Thyroid gland (tissue), 4 donors: Measurements from ENCODE around the gene POLK.

ENCODE experiments used
- CTCF ChIP-seq, 6 experiments: fragments of 200-600 bp in 3 of 6; fragments of 450-650 bp in 3 of 6; sonication (generic) in 3 of 6; IDR thresholded peaks; one replicate each; pipeline ENCODE4 v1.5.1; 2016 to 2019; ENCODE audit warnings: antibody characterized with exemption in 6 of 6, mild to moderate bottlenecking in 2 of 6, inconsistent platforms in 1 of 6, moderate library complexity in 1 of 6
- POLR2A ChIP-seq, 2 donors: fragments of 450-650 bp; IDR thresholded peaks; one replicate each; pipeline ENCODE4 v1.6.1; 2017; ENCODE audit warnings: antibody characterized with exemption in 2 of 2, mild to moderate bottlenecking in 2 of 2, moderate library complexity in 1 of 2

DNA sequence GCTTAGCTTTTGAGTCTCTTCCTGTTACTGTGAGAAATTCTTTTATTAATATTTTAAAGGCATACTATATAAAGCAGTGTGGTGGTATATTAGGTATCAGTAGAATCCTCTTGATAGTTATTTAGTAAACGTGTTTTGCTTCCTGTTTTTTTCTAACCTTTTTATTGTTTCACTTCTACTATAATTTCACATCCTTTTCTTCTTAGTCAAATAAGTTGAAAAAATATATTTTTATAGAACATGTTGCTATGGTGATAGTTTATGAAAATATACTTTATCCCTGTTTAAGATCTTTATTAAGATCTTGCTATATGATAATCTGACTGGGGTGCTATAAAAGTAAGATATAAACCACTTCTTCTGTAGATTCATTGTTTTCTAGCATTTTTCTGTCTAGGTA is 2.1 kb downstream of the POLK start:
- TF ChIP-seq POLR2A (IDR thresholded peaks at IDR 0.05) (no peak), CTCF (IDR thresholded peaks at IDR 0.05) (no peak)
